OCI-LY7 (cell line): ENCODE measurements around the gene CDK19. TPM values are rescaled to one million over a fixed set of nuclear protein-coding genes. Genes with fewer than 3 reads are reported as not detected.

Experiments used
- BruUV-seq: library from RNA; stranded (reverse); fragments of 400-500 nt; replicated peaks from 2 replicates; lab custom pipeline; 2021; lab: Mats Ljungman, UMichigan
- CTCF ChIA-PET: fragments of 300-600 bp; sonication (Branson Sonifier 250); formaldehyde crosslinking; loops from one replicate; lab custom pipeline; 2022; ENCODE audit warnings: antibody characterized with exemption; ENCODE audit not compliant: unreplicated experiment; lab: Charles Lee
- POLR2A ChIA-PET: fragments of 300-600 bp; sonication (Branson Sonifier 250); formaldehyde crosslinking; loops from one replicate; lab custom pipeline; 2022; ENCODE audit warnings: antibody characterized with exemption; lab: Charles Lee
- DNase-seq: peaks from one replicate; pipeline ENCODE4 v3.0.0-alpha.2; 2015; ENCODE audit warnings: low spot score
- H2AFZ ChIP-seq: fragments of 200-600 bp; sonication (generic), shearing (Covaris generic); 2 replicates; pipeline ENCODE4 v1.6.1; 2014; ENCODE audit warnings: mild to moderate bottlenecking, antibody characterized with exemption, low read length, moderate library complexity
- H3K27ac ChIP-seq: fragments of 200-600 bp; sonication (generic); 2 replicates; pipeline ENCODE4 v1.5.1; 2014; ENCODE audit warnings: mixed run types, low read depth, mild to moderate bottlenecking, moderate library complexity, low read length, inconsistent platforms; ENCODE audit not compliant: poor library complexity, severe bottlenecking
- H3K36me3 ChIP-seq: fragments of 200-600 bp; sonication (generic); 2 replicates; pipeline ENCODE4 v1.6.1; 2014; ENCODE audit warnings: mild to moderate bottlenecking, antibody characterized with exemption, low read length, moderate library complexity, mixed read lengths; ENCODE audit not compliant: insufficient read depth
- H3K4me1 ChIP-seq: fragments of 200-600 bp; sonication (generic); 2 replicates; pipeline ENCODE4 v1.5.1; 2014; ENCODE audit warnings: mild to moderate bottlenecking, low read length; ENCODE audit not compliant: insufficient read depth, poor library complexity, severe bottlenecking
- H3K4me2 ChIP-seq: fragments of 200-600 bp; sonication (generic); 2 replicates; pipeline ENCODE4 v1.6.1; 2014; ENCODE audit warnings: mild to moderate bottlenecking, low read length
- H3K4me3 ChIP-seq: fragments of 200-600 bp; sonication (generic); 2 replicates; pipeline ENCODE4 v1.5.1; 2014; ENCODE audit warnings: mild to moderate bottlenecking, low read depth, low read length; ENCODE audit not compliant: poor library complexity, severe bottlenecking
- H3K79me2 ChIP-seq: fragments of 200-600 bp; sonication (generic); 2 replicates; pipeline ENCODE4 v1.6.1; 2016; ENCODE audit warnings: low read depth, mild to moderate bottlenecking, low read length, moderate library complexity, mixed read lengths; ENCODE audit not compliant: insufficient read depth
- H3K9me2 ChIP-seq: fragments of 200-600 bp; sonication (generic); 2 replicates; pipeline ENCODE4 v1.6.1; 2016; ENCODE audit warnings: mild to moderate bottlenecking, low read length, mixed read lengths; ENCODE audit not compliant: insufficient read depth
- H3K9me3 ChIP-seq: fragments of 200-600 bp; sonication (generic); 2 replicates; pipeline ENCODE4 v1.6.1; 2014; ENCODE audit warnings: mild to moderate bottlenecking, mixed run types, low read length, mixed read lengths
- H4K20me1 ChIP-seq: fragments of 200-600 bp; sonication (generic); 2 replicates; pipeline ENCODE4 v1.6.1; 2014; ENCODE audit warnings: mild to moderate bottlenecking, antibody characterized with exemption, low read length, moderate library complexity, mixed read lengths; ENCODE audit not compliant: insufficient read depth
- CTCF ChIP-seq: fragments of 200-600 bp; sonication (generic); conservative IDR thresholded peaks from 2 replicates; pipeline ENCODE4 v1.5.1; 2014; ENCODE audit warnings: mild to moderate bottlenecking, antibody characterized with exemption, low read length, moderate library complexity, mixed read lengths
- EZH2phosphoT487 ChIP-seq: fragments of 200-600 bp; sonication (generic); IDR thresholded peaks from 2 replicates; pipeline ENCODE4 v1.6.1; 2018; ENCODE audit warnings: low read depth, borderline replicate concordance, mild to moderate bottlenecking, mixed run types, antibody characterized with exemption, low read length, moderate library complexity, mixed read lengths
- intact Hi-C: fragments of 100-400 bp; cut with micrococcal nuclease; formaldehyde crosslinking; loops from one replicate; pipeline ENCODE4 v1.10.0; 2022; ENCODE audit not compliant: unreplicated experiment
- total RNA-seq, 2 experiments: library from RNA; depleted of rRNA in 1 of 2; stranded (reverse); fragments of >200 nt in 1 of 2; shearing (Covaris generic) in 1 of 2; gene quantifications; 2 replicates each; pipeline ENCODE4 v1.2.3, GENCODE V29; 2014 to 2022

CDK19 gene
- total RNA-seq, 2 experiments from 2014 or later: 15.4 to 35.6 TPM

GRCh38 chr6:110656492-110656891 lies 158.8 kb downstream of the CDK19 start:
- no peaks in the 10 kb centered on the region for H3K9me2 ChIP-seq
- H2AFZ ChIP-seq: no peak overlapping the region
- H3K79me2 ChIP-seq: no peaks in the 10 kb centered on the region
- BruUV-seq: no TSS peak
- DNase-seq: no peak
- CTCF ChIA-PET: no interaction called here
- intact Hi-C loops: no loop called here
- no peaks in the 10 kb centered on the region for H4K20me1 ChIP-seq
- no peak overlapping the region for H3K27ac ChIP-seq
- H3K4me3 ChIP-seq: no peak overlapping the region
- POLR2A ChIA-PET: interaction anchor here (1.2 to 1.3 kb wide), 2 partner anchors 9 to 18 kb away, joined by 4 to 5 read pairs; no protein-coding TSS in a partner anchor
- H3K9me3 ChIP-seq: no peaks in the 10 kb centered on the region
- TF ChIP-seq EZH2phosphoT487: no peak
- no peak for TF ChIP-seq CTCF
- H3K4me2 ChIP-seq: no peak overlapping the region
- no peaks in the 10 kb centered on the region for H3K4me1 ChIP-seq
- peaks cover 8% of the 10 kb centered on the region; the same call in 1 of the 2 replicates for H3K36me3 ChIP-seq

- Histone ChIP-seq H2AFZ (no peak overlapping the region), H3K4me2 (no peak overlapping the region), H3K79me2 (no peaks in the 10 kb centered on the region), H3K27ac (no peak overlapping the region), H3K4me3 (no peak overlapping the region), H3K9me3 (no peaks in the 10 kb centered on the region), H3K4me1 (no peaks in the 10 kb centered on the region), H3K36me3 (peaks cover 8% of the 10 kb centered on the region; the same call in 1 of the 2 replicates), H3K9me2 (no peaks in the 10 kb centered on the region), H4K20me1 (no peaks in the 10 kb centered on the region)
- intact Hi-C loops: no loop called here
- ChIA-PET CTCF (no interaction called here), POLR2A (interaction anchor here (1.2 to 1.3 kb wide), 2 partner anchors 10 to 19 kb away, joined by 4 to 5 read pairs; no protein-coding TSS in a partner anchor)
- BruUV-seq: no TSS peak
- TF ChIP-seq EZH2phosphoT487: no peak
- TF ChIP-seq CTCF: no peak
- DNase-seq: no peak
These were observed 159.4 kb downstream of the CDK19 start for GRCh38 chr6:110655821-110656220.

GRCh38 chr6:110654096-110654820 lies 161.0 kb downstream of the CDK19 start:
- BruUV-seq: no TSS peak
- intact Hi-C loops: no loop called here

More at GRCh38 chr6:110654096-110654820, 161.0 kb downstream of the CDK19 start:
- no peaks in the 10 kb centered on the region for H3K79me2 ChIP-seq
- H3K9me2 ChIP-seq: no peaks in the 10 kb centered on the region
- no peaks in the 10 kb centered on the region for H3K9me3 ChIP-seq
- no peak overlapping the region for H3K4me2 ChIP-seq
- H3K4me3 ChIP-seq: no peak overlapping the region
- ChIA-PET POLR2A (interaction anchor here (0.6 to 0.7 kb wide), 2 partner anchors 23 to 1225 kb away, joined by 3 to 7 read pairs; no protein-coding TSS in a partner anchor), CTCF (no interaction called here)
- H3K27ac ChIP-seq: no peak overlapping the region
- TF ChIP-seq EZH2phosphoT487 (no peak), CTCF (no peak)
- no peaks in the 10 kb centered on the region for H3K4me1 ChIP-seq
- H2AFZ ChIP-seq: no peak overlapping the region
- no peaks in the 10 kb centered on the region for H4K20me1 ChIP-seq
- no peaks in the 10 kb centered on the region for H3K36me3 ChIP-seq
- DNase-seq: no peak
